Measurements from ENCODE around the gene ALAS1. TPM values are rescaled to one million over a fixed set of nuclear protein-coding genes. Genes with fewer than 3 reads are reported as not detected.

The ALAS1 gene
- total and polyA plus RNA-seq, 2 of the 13 experiments (the other 11 are each of a cell fraction or from before 2014, with no cell fraction given): 36.0 to 43.2 TPM

DNA sequence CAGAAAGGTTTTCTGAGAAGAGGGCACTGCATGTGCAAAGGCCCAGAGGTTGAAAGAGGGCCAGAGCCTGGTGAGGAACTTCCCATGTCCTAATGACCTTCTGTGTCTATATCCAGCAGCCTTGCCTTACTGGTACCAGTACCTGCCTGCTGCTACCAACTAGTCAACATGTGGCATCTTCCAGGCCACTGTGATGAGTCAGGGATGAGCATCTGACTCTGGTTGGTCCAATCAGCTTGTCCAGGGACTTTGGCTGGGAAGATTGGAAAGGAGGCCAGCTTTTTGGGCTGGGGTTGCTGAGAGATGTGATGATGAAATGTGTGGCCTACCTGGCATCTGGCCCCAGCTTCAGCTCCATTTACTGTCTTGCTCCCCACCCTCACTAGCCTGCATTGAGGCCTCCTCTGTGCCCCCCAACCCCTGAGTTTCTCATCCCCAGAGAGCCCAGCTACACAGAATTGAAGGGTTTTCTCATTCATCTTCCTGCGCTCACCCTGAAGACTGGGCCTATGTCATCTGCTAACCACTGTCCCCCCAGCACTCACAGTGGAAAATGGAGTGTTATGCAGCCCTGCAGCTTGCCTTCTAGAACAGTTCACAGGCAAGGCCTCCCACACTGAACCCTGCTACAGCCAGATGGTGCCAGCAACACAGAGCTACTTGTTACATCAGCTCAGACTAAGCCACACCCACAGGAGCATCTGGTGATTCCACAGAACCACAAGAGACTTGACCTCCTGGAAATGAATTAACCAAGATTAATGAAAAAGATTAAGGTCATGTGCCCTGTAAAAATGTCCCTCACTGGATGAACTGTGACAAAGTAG, 42.3 kb downstream of the ALAS1 start (continued):
- TF ChIP-seq ZNF337 (CRISPR knock-in tag; IDR thresholded peaks at IDR 0.05; ENCODE audit: borderline replicate concordance, low read depth) (no peak), CCAR2 (optimal IDR thresholded peaks at IDR 0.05; ENCODE audit: low read depth, low read length) (no peak), ZNF768 (CRISPR knock-in tag; IDR thresholded peaks at IDR 0.05) (no peak), ZNF543 (CRISPR knock-in tag; IDR thresholded peaks at IDR 0.05) (no peak), SP140L (CRISPR knock-in tag; IDR thresholded peaks at IDR 0.05; ENCODE audit: borderline replicate concordance) (no peak), GZF1 (CRISPR knock-in tag; IDR thresholded peaks at IDR 0.05) (no peak), JUND (CRISPR knock-in tag; IDR thresholded peaks at IDR 0.05) (no peak), SAFB2 (CRISPR knock-in tag; IDR thresholded peaks at IDR 0.05; ENCODE audit: borderline replicate concordance, low read depth) (no peak), SAP130 (CRISPR knock-in tag; IDR thresholded peaks at IDR 0.05; ENCODE audit: low read depth) (no peak), KDM4B (CRISPR knock-in tag; IDR thresholded peaks at IDR 0.05) (peak; percentile 25; the same call in 1 of the 2 replicates), GATAD1 (CRISPR knock-in tag; IDR thresholded peaks at IDR 0.05) (no peak), ZNF33B (CRISPR knock-in tag; IDR thresholded peaks at IDR 0.05) (no peak), ZNF569 (CRISPR knock-in tag; IDR thresholded peaks at IDR 0.05; ENCODE audit: borderline replicate concordance) (no peak), ZNF772 (CRISPR knock-in tag; IDR thresholded peaks at IDR 0.05) (no peak), STAG1 (CRISPR knock-in tag; IDR thresholded peaks at IDR 0.05) (no peak), MAFG (CRISPR knock-in tag; IDR thresholded peaks at IDR 0.05) (no peak), LCORL (IDR thresholded peaks at IDR 0.05) (no peak), LCORL (CRISPR knock-in tag; IDR thresholded peaks at IDR 0.05) (no peak), PHF20 (CRISPR knock-in tag; IDR thresholded peaks at IDR 0.05) (no peak)
- TF ChIP-seq, protein P1, sequence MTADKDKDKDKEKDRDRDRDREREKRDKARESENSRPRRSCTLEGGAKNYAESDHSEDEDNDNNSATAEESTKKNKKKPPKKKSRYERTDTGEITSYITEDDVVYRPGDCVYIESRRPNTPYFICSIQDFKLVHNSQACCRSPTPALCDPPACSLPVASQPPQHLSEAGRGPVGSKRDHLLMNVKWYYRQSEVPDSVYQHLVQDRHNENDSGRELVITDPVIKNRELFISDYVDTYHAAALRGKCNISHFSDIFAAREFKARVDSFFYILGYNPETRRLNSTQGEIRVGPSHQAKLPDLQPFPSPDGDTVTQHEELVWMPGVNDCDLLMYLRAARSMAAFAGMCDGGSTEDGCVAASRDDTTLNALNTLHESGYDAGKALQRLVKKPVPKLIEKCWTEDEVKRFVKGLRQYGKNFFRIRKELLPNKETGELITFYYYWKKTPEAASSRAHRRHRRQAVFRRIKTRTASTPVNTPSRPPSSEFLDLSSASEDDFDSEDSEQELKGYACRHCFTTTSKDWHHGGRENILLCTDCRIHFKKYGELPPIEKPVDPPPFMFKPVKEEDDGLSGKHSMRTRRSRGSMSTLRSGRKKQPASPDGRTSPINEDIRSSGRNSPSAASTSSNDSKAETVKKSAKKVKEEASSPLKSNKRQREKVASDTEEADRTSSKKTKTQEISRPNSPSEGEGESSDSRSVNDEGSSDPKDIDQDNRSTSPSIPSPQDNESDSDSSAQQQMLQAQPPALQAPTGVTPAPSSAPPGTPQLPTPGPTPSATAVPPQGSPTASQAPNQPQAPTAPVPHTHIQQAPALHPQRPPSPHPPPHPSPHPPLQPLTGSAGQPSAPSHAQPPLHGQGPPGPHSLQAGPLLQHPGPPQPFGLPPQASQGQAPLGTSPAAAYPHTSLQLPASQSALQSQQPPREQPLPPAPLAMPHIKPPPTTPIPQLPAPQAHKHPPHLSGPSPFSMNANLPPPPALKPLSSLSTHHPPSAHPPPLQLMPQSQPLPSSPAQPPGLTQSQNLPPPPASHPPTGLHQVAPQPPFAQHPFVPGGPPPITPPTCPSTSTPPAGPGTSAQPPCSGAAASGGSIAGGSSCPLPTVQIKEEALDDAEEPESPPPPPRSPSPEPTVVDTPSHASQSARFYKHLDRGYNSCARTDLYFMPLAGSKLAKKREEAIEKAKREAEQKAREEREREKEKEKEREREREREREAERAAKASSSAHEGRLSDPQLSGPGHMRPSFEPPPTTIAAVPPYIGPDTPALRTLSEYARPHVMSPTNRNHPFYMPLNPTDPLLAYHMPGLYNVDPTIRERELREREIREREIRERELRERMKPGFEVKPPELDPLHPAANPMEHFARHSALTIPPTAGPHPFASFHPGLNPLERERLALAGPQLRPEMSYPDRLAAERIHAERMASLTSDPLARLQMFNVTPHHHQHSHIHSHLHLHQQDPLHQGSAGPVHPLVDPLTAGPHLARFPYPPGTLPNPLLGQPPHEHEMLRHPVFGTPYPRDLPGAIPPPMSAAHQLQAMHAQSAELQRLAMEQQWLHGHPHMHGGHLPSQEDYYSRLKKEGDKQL (CRISPR knock-in tag; IDR thresholded peaks at IDR 0.05; ENCODE audit: low read depth): no peak
- TF ChIP-seq, protein P2, sequence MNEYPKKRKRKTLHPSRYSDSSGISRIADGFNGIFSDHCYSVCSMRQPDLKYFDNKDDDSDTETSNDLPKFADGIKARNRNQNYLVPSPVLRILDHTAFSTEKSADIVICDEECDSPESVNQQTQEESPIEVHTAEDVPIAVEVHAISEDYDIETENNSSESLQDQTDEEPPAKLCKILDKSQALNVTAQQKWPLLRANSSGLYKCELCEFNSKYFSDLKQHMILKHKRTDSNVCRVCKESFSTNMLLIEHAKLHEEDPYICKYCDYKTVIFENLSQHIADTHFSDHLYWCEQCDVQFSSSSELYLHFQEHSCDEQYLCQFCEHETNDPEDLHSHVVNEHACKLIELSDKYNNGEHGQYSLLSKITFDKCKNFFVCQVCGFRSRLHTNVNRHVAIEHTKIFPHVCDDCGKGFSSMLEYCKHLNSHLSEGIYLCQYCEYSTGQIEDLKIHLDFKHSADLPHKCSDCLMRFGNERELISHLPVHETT (CRISPR knock-in tag; conservative IDR thresholded peaks at IDR 0.05): no peak
- TF ChIP-seq, protein P3, sequence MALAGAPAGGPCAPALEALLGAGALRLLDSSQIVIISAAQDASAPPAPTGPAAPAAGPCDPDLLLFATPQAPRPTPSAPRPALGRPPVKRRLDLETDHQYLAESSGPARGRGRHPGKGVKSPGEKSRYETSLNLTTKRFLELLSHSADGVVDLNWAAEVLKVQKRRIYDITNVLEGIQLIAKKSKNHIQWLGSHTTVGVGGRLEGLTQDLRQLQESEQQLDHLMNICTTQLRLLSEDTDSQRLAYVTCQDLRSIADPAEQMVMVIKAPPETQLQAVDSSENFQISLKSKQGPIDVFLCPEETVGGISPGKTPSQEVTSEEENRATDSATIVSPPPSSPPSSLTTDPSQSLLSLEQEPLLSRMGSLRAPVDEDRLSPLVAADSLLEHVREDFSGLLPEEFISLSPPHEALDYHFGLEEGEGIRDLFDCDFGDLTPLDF (CRISPR knock-in tag; IDR thresholded peaks at IDR 0.05): no peak
- TF ChIP-seq, protein P4, sequence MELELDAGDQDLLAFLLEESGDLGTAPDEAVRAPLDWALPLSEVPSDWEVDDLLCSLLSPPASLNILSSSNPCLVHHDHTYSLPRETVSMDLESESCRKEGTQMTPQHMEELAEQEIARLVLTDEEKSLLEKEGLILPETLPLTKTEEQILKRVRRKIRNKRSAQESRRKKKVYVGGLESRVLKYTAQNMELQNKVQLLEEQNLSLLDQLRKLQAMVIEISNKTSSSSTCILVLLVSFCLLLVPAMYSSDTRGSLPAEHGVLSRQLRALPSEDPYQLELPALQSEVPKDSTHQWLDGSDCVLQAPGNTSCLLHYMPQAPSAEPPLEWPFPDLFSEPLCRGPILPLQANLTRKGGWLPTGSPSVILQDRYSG (CRISPR knock-in tag; IDR thresholded peaks at IDR 0.05): no peak

All from HepG2 (cell line).